Measurements from ENCODE around the gene ARHGEF40. TPM values are rescaled to one million over a fixed set of nuclear protein-coding genes. Genes with fewer than 3 reads are reported as not detected.

ARHGEF40 gene
- total and polyA plus RNA-seq, 2 donors (not counting 1 experiment from before 2014, with no cell fraction given), result 1.0 to 1.7 TPM

DNA sequence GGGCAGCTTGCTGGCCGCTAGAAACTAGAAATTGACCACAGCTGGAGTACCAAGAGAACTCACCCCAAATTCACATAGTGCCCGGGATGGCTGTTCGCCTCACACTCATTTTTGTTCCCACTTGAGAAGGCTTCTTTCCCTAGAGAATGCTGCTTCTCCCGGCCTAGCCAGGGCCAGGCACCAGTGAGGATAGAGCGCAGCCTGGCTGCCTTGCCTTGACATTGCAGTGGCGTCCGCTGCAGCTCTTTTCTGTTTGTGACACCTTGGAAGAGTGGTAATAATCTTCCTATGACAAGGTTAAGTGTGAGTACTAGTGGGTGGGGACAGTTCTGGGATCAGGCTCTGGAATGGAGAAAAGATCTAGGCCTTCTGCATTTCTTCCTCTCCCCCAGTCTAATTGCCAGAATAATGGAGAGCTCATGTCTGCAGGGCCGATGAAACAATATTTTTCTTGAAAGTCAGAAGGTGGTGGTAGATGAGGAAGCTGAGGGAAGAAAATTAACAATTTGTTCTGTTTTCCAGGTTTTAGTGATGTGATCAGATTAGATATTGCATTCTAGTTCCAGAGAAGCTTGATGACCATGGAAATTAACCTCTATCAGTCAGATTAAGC is 34.5 kb downstream of the ARHGEF40 start:
- ChIA-PET POLR2A (interaction anchor here (0.6 to 2.6 kb wide), 6 partner anchors 12 to 92 kb away, joined by 3 to 27 read pairs (median 6); partner anchors contain the start of gene ARHGEF40), CTCF (interaction anchor here (0.7 to 11.8 kb wide), 22 partner anchors 10 to 175 kb away, joined by 3 to 348 read pairs (median 6); partner anchors contain the start of genes ARHGEF40, NDRG2 and RPGRIP1)
- H2AFZ ChIP-seq (ENCODE audit: insufficient read depth, low read depth, low read length, poor library complexity, severe bottlenecking), result peak overlapping the region; percentile 83
- H3K27ac ChIP-seq (ENCODE audit: low read length in 2 of 2), result peak overlapping the region; percentile 93 to 96
- TF ChIP-seq CTCF (IDR thresholded peaks at IDR 0.05) (peak; percentile 84), EZH2 (IDR thresholded peaks at IDR 0.05; ENCODE audit: borderline replicate concordance, insufficient read depth, low read depth, low read length, poor library complexity, severe bottlenecking) (no peak)
- Mint-ChIP-seq H3K4me1 (peaks cover 12% of the 10 kb centered on the region), H3K4me3 (peak overlapping the region; percentile 78), H3K9me3 (ENCODE audit: insufficient read depth) (no peaks in the 10 kb centered on the region), H3K27ac (peak overlapping the region; percentile 96), H3K27me3 (peaks cover 20% of the 10 kb centered on the region)
- peak; percentile 80 for DNase-seq
- peak overlapping the region; percentile 87 for H3K9ac ChIP-seq (ENCODE audit: low read length)
- H3K9me3 ChIP-seq (ENCODE audit: control extremely low read depth in 1 of 3, control insufficient read depth in 2 of 3, insufficient read depth in 1 of 3, low read length in 2 of 3), result no peaks in the 10 kb centered on the region
- peak; percentile 39 for ATAC-seq (ENCODE audit: low read depth)
- H3K4me1 ChIP-seq (ENCODE audit: control insufficient read depth in 2 of 2, insufficient read depth in 2 of 2, low read length in 2 of 2), result peaks cover 12 to 20% of the 10 kb centered on the region in 2 donors
- H3K36me3 ChIP-seq (replicated peaks in 1 of 2; ENCODE audit: control extremely low read depth in 1 of 2, control insufficient read depth in 1 of 2, extremely low read depth in 1 of 2, insufficient read depth in 2 of 2, low read length in 1 of 2), result no peaks in the 10 kb centered on the region
- H3K79me2 ChIP-seq (ENCODE audit: control insufficient read depth, insufficient read depth, low read length), result no peaks in the 10 kb centered on the region
- no peaks in the 10 kb centered on the region for H4K20me1 ChIP-seq (ENCODE audit: control insufficient read depth, insufficient read depth, low read length, poor library complexity, severe bottlenecking)
- peaks cover 0 to 18% (median 10%) of the 10 kb centered on the region in 4 experiments for H3K27me3 ChIP-seq (replicated peaks in 1 of 4; ENCODE audit: control extremely low read depth in 1 of 4, control insufficient read depth in 3 of 4, insufficient read depth in 4 of 4, low read length in 3 of 4)
- intact Hi-C loops (cut with micrococcal nuclease), result loop anchor here (1.0 to 10.0 kb wide), 9 partner anchors 12 to 762 kb away; partner anchors contain the start of genes CHD8, HNRNPC, NDRG2 and PARP2
- WGBS (ENCODE audit: insufficient coverage), result 0% methylated on average over 7 of the region's 8 CpGs
- peak overlapping the region; percentile 72 to 92 (median 84) for H3K4me3 ChIP-seq (ENCODE audit: control extremely low read depth in 1 of 5, extremely low read depth in 1 of 5, insufficient read depth in 1 of 5, low read depth in 2 of 5, low read length in 4 of 5)
- H3K4me2 ChIP-seq (replicated peaks; ENCODE audit: low read depth, low read length, poor library complexity, severe bottlenecking), result peak overlapping the region; percentile 75

- H3K4me1 Mint-ChIP-seq, result peaks cover 12% of the 10 kb centered on the region
- Histone ChIP-seq H3K4me2 (replicated peaks; ENCODE audit: low read depth, low read length, poor library complexity, severe bottlenecking) (no peak overlapping the region), H3K79me2 (ENCODE audit: control insufficient read depth, insufficient read depth, low read length) (no peaks in the 10 kb centered on the region), H3K4me3 (ENCODE audit: control extremely low read depth in 1 of 5, extremely low read depth in 1 of 5, insufficient read depth in 1 of 5, low read depth in 2 of 5, low read length in 4 of 5) (no peak overlapping the region), H3K27me3 (replicated peaks in 1 of 4; ENCODE audit: control extremely low read depth in 1 of 4, control insufficient read depth in 3 of 4, insufficient read depth in 4 of 4, low read length in 3 of 4) (peaks cover 0 to 15% (median 6%) of the 10 kb centered on the region in 4 experiments), H3K4me1 (ENCODE audit: control insufficient read depth in 2 of 2, insufficient read depth in 2 of 2, low read length in 2 of 2) (peaks cover 12 to 20% of the 10 kb centered on the region in 2 donors), H3K36me3 (replicated peaks in 1 of 2; ENCODE audit: control extremely low read depth in 1 of 2, control insufficient read depth in 1 of 2, extremely low read depth in 1 of 2, insufficient read depth in 2 of 2, low read length in 1 of 2) (no peaks in the 10 kb centered on the region), H3K27ac (ENCODE audit: low read length in 2 of 2) (no peak overlapping the region), H2AFZ (ENCODE audit: insufficient read depth, low read depth, low read length, poor library complexity, severe bottlenecking) (no peak overlapping the region), H4K20me1 (ENCODE audit: control insufficient read depth, insufficient read depth, low read length, poor library complexity, severe bottlenecking) (no peaks in the 10 kb centered on the region), H3K9me3 (ENCODE audit: control extremely low read depth in 1 of 3, control insufficient read depth in 2 of 3, insufficient read depth in 1 of 3, low read length in 2 of 3) (no peaks in the 10 kb centered on the region), H3K9ac (ENCODE audit: low read length) (no peak overlapping the region)
- ATAC-seq (ENCODE audit: low read depth) (no peak), DNase-seq (no peak)
- POLR2A ChIA-PET, result interaction anchor here (0.9 to 2.6 kb wide), 4 partner anchors 34 to 93 kb away, joined by 3 to 27 read pairs (median 8); partner anchors contain the start of gene ARHGEF40
- H3K9me3 Mint-ChIP-seq (ENCODE audit: insufficient read depth), result no peaks in the 10 kb centered on the region
- H3K27me3 Mint-ChIP-seq, result peaks cover 16% of the 10 kb centered on the region
- 90% methylated on average over 2 of the region's 8 CpGs for WGBS (ENCODE audit: insufficient coverage)
- H3K4me3 Mint-ChIP-seq, result no peak overlapping the region
- CTCF ChIA-PET, result interaction anchor here (0.7 to 11.8 kb wide), 22 partner anchors 9 to 175 kb away, joined by 3 to 348 read pairs (median 6); partner anchors contain the start of genes ARHGEF40, NDRG2 and RPGRIP1
- H3K27ac Mint-ChIP-seq, result no peak overlapping the region
- no peak for TF ChIP-seq EZH2 (IDR thresholded peaks at IDR 0.05; ENCODE audit: borderline replicate concordance, insufficient read depth, low read depth, low read length, poor library complexity, severe bottlenecking)
- no peak for TF ChIP-seq CTCF (IDR thresholded peaks at IDR 0.05)
- intact Hi-C loops (cut with micrococcal nuclease), result loop anchor here (2.0 to 10.0 kb wide), 2 partner anchors 80 to 490 kb away; partner anchors contain the start of gene NDRG2
These were observed 35.0 kb downstream of the ARHGEF40 start for GRCh38 chr14:21105095-21105494.

Measured in B cell (primary cell).